Activated effector memory CD4-positive, alpha-beta T cell treated with Interleukin-2 at 50 U/mL for 16 hours (primary cell): ENCODE results near the gene VIPR1.

Experiments used
- DNase-seq: peaks from one replicate; pipeline ENCODE4 v3.0.0-alpha.2; 2020

Gene VIPR1

DNA sequence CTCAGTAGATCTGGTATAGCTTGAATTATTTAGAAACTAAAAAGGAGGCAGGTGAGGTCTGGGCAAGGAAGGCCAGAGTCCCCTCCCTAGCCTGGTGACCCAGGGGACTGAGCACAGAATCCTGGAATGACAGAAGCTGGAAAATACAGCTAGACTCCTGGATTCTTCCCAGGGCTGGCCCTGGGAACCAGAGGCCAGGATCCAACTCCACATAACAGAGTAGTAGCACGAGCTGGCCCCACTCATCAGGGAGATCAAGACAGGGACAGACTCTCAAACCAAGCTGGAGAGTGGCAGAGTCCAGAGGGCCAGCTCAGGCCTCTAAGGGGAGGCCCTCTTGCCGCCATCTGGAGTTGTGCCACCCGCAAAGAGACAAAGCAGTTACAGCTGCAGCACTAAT lies 10.7 kb downstream of the VIPR1 start:
- no peak for DNase-seq

- no peak for DNase-seq
These were observed 11.1 kb downstream of the VIPR1 start for GRCh38 chr3:42513521-42513920.

GRCh38 chr3:42514876-42515275 lies 12.4 kb downstream of the VIPR1 start:
- DNase-seq, result no peak

GRCh38 chr3:42515391-42515916 lies 13.0 kb downstream of the VIPR1 start:
- no peak for DNase-seq

DNA sequence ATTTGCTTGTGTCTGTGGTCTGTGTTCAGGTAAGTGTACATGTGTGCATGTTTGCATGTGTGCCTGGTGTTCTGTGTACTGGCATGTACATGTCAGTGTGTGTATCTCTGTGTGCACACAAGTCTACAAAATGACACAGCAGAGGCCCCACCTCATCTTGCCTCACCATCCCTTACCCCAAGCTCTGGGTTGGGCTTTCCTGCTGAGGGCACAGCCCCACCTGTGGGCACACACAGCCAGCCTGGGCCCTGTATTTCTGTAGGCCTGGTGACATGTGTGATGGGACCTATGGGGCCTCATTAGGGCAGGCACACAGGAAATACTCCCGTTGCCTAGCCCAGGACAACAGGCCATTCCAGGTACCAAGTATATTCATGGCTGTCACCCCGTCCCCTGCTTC lies 13.5 kb downstream of the VIPR1 start:
- DNase-seq, result no peak

- DNase-seq, result no peak
These were observed 14.0 kb downstream of the VIPR1 start for GRCh38 chr3:42516443-42516842.

- DNase-seq, result no peak
These were observed 14.7 kb downstream of the VIPR1 start for GRCh38 chr3:42517117-42517516.

DNA sequence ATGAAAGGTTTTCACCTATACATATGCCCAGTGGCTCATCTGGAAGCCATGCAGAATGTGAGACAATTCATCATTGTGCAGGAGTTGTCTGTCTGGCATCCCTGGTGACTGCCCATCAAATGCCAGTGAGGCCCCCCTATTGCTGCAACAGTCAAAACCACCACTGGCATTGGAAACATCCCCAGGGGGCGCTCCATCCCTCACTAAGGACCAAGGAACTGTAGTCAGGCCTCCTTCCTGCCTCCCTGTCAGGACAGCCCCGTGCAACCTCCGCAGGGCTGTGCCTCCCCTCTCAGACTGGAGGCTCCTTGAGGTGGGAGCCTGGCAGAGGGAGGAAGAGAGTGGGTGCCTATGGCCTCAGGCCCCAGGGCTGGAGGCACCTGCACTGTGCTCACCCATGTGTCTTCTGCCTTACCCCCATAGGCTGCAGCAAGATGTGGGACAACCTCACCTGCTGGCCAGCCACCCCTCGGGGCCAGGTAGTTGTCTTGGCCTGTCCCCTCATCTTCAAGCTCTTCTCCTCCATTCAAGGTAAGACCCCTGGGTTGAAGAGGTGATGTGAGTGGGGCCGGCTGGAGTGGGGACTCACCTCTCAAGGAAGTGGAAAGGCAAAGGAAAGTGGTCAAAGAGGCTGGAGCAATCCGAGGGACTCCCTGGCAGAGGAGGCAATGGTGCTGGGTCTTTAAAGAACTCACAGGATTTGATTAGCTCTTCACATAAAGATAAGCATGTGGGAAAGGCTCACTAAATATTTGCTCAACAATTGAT lies 16.5 kb downstream of the VIPR1 start:
- DNase-seq, result peak; percentile 27

DNA sequence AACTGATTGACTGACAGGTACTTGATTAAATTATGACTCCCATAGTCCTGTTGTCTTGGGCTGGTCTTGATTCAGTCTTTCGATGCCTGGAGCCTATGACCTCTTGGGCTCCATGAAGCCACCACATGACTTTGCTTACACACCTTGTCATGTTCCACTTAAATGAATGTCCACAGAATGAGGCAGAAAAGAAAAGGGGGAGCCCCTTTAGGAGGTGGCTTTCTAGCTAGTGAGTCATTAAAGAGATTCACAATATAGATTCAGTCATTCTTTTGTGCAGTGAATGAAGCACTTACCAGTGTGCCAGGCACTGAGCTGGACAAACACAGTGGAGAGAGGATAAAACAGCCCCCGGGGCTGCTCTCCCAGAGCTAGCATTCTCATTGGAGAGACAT lies 17.1 kb downstream of the VIPR1 start:
- DNase-seq, result no peak

DNA sequence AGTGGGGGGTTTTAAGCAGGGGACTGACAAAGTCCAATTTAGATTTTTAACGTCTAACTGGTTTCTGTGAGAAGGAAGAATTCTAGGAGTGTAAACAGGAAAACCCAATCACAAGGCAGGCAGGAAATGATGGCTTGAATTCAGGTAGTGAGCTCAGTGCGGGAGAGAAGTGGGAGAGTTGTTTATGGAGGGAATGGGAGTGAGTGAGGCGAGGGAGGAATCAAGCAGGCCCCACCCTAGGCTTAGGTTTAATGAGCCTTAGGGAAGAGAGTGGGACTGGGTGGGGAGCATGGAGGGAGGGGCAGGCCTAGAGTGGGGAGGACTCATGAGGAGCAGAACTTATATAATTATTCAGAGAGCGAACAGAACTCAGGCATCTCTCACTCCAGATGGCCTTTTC lies 17.9 kb downstream of the VIPR1 start:
- no peak for DNase-seq

- no peak for DNase-seq
These were observed 18.5 kb downstream of the VIPR1 start for GRCh38 chr3:42520906-42521305.

- no peak for DNase-seq
These were observed 22.3 kb downstream of the VIPR1 start for GRCh38 chr3:42524751-42525150.

- no peak for DNase-seq
These were observed 22.8 kb downstream of the VIPR1 start for GRCh38 chr3:42525212-42525611.

DNA sequence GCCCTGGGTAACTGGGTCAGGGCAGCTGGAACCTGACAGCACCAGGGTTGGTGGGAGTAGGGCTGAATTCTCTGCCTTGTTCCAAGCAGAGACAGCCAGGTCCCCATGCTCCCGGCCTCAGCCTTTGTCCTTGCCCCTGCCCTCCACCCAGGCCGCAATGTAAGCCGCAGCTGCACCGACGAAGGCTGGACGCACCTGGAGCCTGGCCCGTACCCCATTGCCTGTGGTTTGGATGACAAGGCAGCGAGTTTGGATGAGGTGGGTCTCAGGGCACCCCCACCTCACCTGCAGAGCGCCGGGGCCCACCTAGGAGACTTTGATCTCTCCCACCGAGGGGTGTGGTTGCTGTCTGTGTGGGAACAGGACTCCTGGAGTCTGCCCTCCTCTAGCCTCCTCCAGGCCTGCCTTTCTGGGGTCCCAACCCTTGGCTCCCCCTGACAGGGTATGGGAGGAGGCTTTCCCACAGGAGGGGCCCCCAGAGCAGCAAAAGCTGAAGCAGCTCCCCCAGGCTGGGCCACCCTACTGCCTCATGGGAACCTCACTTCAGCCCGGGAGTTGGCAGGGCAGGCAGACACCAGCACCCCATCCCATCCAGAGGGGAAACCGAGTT lies 23.4 kb downstream of the VIPR1 start:
- no peak for DNase-seq

DNA sequence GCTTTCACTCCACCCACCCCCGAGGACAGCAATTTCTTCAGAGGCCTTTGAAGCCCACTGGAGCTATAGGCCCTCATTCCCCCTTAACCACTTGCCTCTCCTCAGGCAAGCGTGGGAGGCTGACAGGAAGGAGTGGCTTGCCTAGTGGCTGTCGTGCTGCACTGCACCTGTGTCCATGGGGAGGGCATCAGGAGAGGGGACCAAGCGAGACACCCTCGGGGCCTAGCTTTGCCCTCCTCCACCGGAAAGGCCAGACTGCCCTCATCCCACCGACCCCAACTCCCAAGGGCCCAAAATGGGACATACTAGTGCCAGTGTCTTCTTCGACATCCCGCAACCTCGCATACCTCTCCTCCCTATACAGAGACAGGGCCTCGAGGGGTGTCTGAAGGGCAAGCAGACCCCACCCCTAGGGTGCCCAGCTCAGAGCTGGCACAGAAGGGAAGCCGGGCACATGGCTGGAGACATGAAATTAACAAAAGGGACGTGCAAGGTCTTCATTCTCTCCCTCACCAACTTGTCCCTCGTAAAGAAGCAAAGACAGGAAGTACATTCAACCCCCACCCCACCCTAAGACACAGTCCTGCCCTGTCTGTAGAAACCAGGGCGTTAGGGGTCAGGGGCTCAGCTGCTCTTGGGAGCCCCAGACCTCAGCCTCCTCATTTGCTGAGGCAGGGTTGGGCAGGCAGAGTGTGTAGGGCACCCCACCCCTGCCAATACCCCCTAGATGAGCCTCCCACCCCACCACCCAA lies 24.3 kb downstream of the VIPR1 start:
- DNase-seq, result peak; percentile 35

GRCh38 chr3:42527368-42527917 lies 25.0 kb downstream of the VIPR1 start:
- DNase-seq, result no peak

- peak; percentile 16 for DNase-seq
These were observed 27.0 kb downstream of the VIPR1 start for GRCh38 chr3:42529468-42529867.

GRCh38 chr3:42530073-42530472 lies 27.6 kb downstream of the VIPR1 start:
- no peak for DNase-seq

- DNase-seq, result no peak
These were observed 29.0 kb downstream of the VIPR1 start for GRCh38 chr3:42531470-42531869.

- no peak for DNase-seq
These were observed 29.8 kb downstream of the VIPR1 start for GRCh38 chr3:42532229-42532628.

- DNase-seq, result no peak
These were observed 30.9 kb downstream of the VIPR1 start for GRCh38 chr3:42533161-42533897.

GRCh38 chr3:42535981-42536784 lies 33.7 kb downstream of the VIPR1 start:
- DNase-seq, result no peak
